ENCODE data around the gene NAT16. TPM values are rescaled to one million over a fixed set of nuclear protein-coding genes. Genes with fewer than 3 reads are reported as not detected.
A peak's percentile ranks its signal among the peaks of the same experiment; 100 is the strongest.

NAT16 gene
- total RNA-seq, 4 donors from 2014 or later, result not detected

- Histone ChIP-seq H3K27ac (replicated peaks in 1 of 4) (no peak overlapping the region), H3K4me3 (no peak overlapping the region), H3K27me3 (no peaks in the 10 kb centered on the region), H3K4me1 (peaks cover 22 to 43% (median 24%) of the 10 kb centered on the region in 4 donors), H3K36me3 (peaks cover 33 to 60% (median 51%) of the 10 kb centered on the region in 4 donors), H3K9me3 (no peaks in the 10 kb centered on the region)
- intact Hi-C loops (cut with DNase I), result no loop called here
- TF ChIP-seq EP300 (IDR thresholded peaks at IDR 0.05) (no peak), POLR2A (IDR thresholded peaks at IDR 0.05; ENCODE audit: low read depth) (no peak), CTCF (IDR thresholded peaks at IDR 0.05) (no peak), POLR2AphosphoS5 (IDR thresholded peaks at IDR 0.05) (no peak)
- WGBS, result 81% methylated on average over 23 of the region's 27 CpGs
- no peak for DNase-seq (ENCODE audit: extremely low spot score)
Observed at GRCh38 chr7:101222275-101222830, 42.3 kb upstream of the NAT16 start.

- 91% methylated on average over 5 of the region's 5 CpGs for WGBS
- TF ChIP-seq CTCF (IDR thresholded peaks at IDR 0.05), result no peak
- TF ChIP-seq EP300 (IDR thresholded peaks at IDR 0.05), result no peak
- no peak for TF ChIP-seq POLR2AphosphoS5 (IDR thresholded peaks at IDR 0.05)
- TF ChIP-seq POLR2A (IDR thresholded peaks at IDR 0.05; ENCODE audit: low read depth), result no peak
- Histone ChIP-seq H3K27ac (replicated peaks in 1 of 4) (no peak overlapping the region), H3K27me3 (no peaks in the 10 kb centered on the region), H3K4me3 (no peak overlapping the region), H3K9me3 (no peaks in the 10 kb centered on the region), H3K36me3 (peaks cover 23 to 47% (median 37%) of the 10 kb centered on the region in 4 donors), H3K4me1 (peaks cover 35 to 61% (median 39%) of the 10 kb centered on the region in 4 donors)
- intact Hi-C loops (cut with DNase I), result no loop called here
- DNase-seq (ENCODE audit: extremely low spot score), result no peak
Observed at GRCh38 chr7:101220295-101220694, 40.2 kb upstream of the NAT16 start.

- H3K36me3 ChIP-seq, result peaks cover 20 to 47% (median 37%) of the 10 kb centered on the region in 4 donors
- intact Hi-C loops (cut with DNase I), result no loop called here
- H3K27ac ChIP-seq (replicated peaks in 1 of 4), result peak overlapping the region; percentile 85 to 97 (median 94)
- H3K9me3 ChIP-seq, result no peaks in the 10 kb centered on the region
- H3K27me3 ChIP-seq, result no peaks in the 10 kb centered on the region
- 9% methylated on average over 26 of the region's 26 CpGs for WGBS
- H3K4me1 ChIP-seq, result peaks cover 35 to 68% (median 46%) of the 10 kb centered on the region in 4 donors
- no peak for TF ChIP-seq EP300 (IDR thresholded peaks at IDR 0.05)
- TF ChIP-seq POLR2A (IDR thresholded peaks at IDR 0.05; ENCODE audit: low read depth), result no peak
- TF ChIP-seq CTCF (IDR thresholded peaks at IDR 0.05), result no peak
- no peak for TF ChIP-seq POLR2AphosphoS5 (IDR thresholded peaks at IDR 0.05)
- no peak for DNase-seq (ENCODE audit: extremely low spot score)
- peak overlapping the region; percentile 71 to 93 (median 82) for H3K4me3 ChIP-seq
Observed at GRCh38 chr7:101218236-101219125, 38.4 kb upstream of the NAT16 start.

- intact Hi-C loops (cut with DNase I), result loop anchor here (2.0 kb wide), 1 partner anchor 27 kb away; the partner anchor contains the start of gene FIS1
- TF ChIP-seq CTCF (IDR thresholded peaks at IDR 0.05), result peak in 1 of 3 experiments; percentile 7
- TF ChIP-seq POLR2AphosphoS5 (IDR thresholded peaks at IDR 0.05), result peak; percentile 62 to 91
- no peak for TF ChIP-seq POLR2A (IDR thresholded peaks at IDR 0.05; ENCODE audit: low read depth)
- Histone ChIP-seq H3K9me3 (no peaks in the 10 kb centered on the region), H3K4me3 (peak within 1 kb of the TSS; percentile 71 to 93 (median 82)), H3K4me1 (peaks cover 35 to 67% (median 46%) of the 10 kb centered on the region in 4 donors), H3K27me3 (no peaks in the 10 kb centered on the region), H3K27ac (replicated peaks in 1 of 4) (peak within 1 kb of the TSS; percentile 85 to 97 (median 94)), H3K36me3 (peaks cover 15 to 47% (median 37%) of the 10 kb centered on the region in 4 donors)
- WGBS, result under 1% methylated on average over 52 of the region's 57 CpGs
- DNase-seq (ENCODE audit: extremely low spot score), result peak; percentile 99
Observed at GRCh38 chr7:101217388-101218235, 37.5 kb upstream of the NAT16 start, which contains the start of the genes PLOD3 and ZNHIT1. PLOD3 (minus strand) TSS chr7:101217581; CDS start chr7:101217274, 307 bp downstream. ZNHIT1 (plus strand) TSS chr7:101218165; CDS start chr7:101218196, 31 bp downstream.

Data from esophagus muscularis mucosa (tissue), 4 donors.